ENCODE data around the gene FBXL17. TPM values are rescaled to one million over a fixed set of nuclear protein-coding genes. Genes with fewer than 3 reads are reported as not detected.

FBXL17 gene
- total and polyA plus RNA-seq, 2 of the 13 experiments (the other 11 are each of a cell fraction or from before 2014, with no cell fraction given) = 3.0 to 7.9 TPM

GRCh38 chr5:107957051-107957450 is 424.8 kb downstream of the FBXL17 start:
- in situ Hi-C loops (cut with HindIII; ENCODE audit: extremely low pct_ligation_motif_present, low pct_unique_long_range_greater_than_20kb) (no loop called here), intact Hi-C loops (cut with micrococcal nuclease; ENCODE audit: unreplicated experiment) (no loop called here)
- 85% methylated on average over 3 of the region's 3 CpGs for WGBS (ENCODE audit: low lambda C conversion rate)
- Histone ChIP-seq H4K20me1 (ENCODE audit: insufficient read depth, low read length) (no peaks in the 10 kb centered on the region), H3K4me2 (ENCODE audit: low read depth, low read length) (no peak overlapping the region), H3K4me3 (replicated peaks in 1 of 3; ENCODE audit: insufficient read depth in 1 of 3, low read depth in 2 of 3, low read length in 3 of 3) (no peak overlapping the region), H3K79me2 (ENCODE audit: insufficient read depth, low read length) (no peaks in the 10 kb centered on the region), H2AFZ (ENCODE audit: low read length) (no peak overlapping the region), H3K9me3 (ENCODE audit: low read length) (no peaks in the 10 kb centered on the region), H3K36me3 (replicated peaks in 1 of 2; ENCODE audit: control insufficient read depth in 1 of 2, insufficient read depth in 2 of 2, low read length in 2 of 2) (no peaks in the 10 kb centered on the region), H3K27me3 (ENCODE audit: control insufficient read depth in 1 of 2, insufficient read depth in 2 of 2, low read length in 2 of 2) (no peaks in the 10 kb centered on the region), H3K9ac (ENCODE audit: insufficient read depth, low read depth, low read length) (no peak overlapping the region), H3K27ac (ENCODE audit: extremely low read length, insufficient read depth, low read length) (no peak overlapping the region), H3K4me1 (ENCODE audit: insufficient read depth, low read length) (no peaks in the 10 kb centered on the region)
- ChIA-PET CTCF (ENCODE audit: low intra/inter-chr PET ratio, low total read pairs) (no interaction called here), POLR2A (no interaction called here)
- no peak for DNase-seq (ENCODE audit: low spot score)
- no peak for FAIRE-seq
- no TSS peak for BruUV-seq (replicated peaks)
- no peak for ATAC-seq
- no peak for TF ChIP-seq CENPBD1 (CRISPR knock-in tag; IDR thresholded peaks at IDR 0.05; ENCODE audit: borderline replicate concordance, low read depth)
- TF ChIP-seq TAF1 (CRISPR knock-in tag; IDR thresholded peaks at IDR 0.05) = no peak
- no peak for TF ChIP-seq IRF9 (CRISPR knock-in tag; IDR thresholded peaks at IDR 0.05; ENCODE audit: borderline replicate concordance)
- no peak for TF ChIP-seq PHF5A (CRISPR knock-in tag; IDR thresholded peaks at IDR 0.05; ENCODE audit: low read depth, unreplicated experiment)
- no peak for TF ChIP-seq ZNF33A (CRISPR knock-in tag; IDR thresholded peaks at IDR 0.05; ENCODE audit: borderline replicate concordance)
- no peak for TF ChIP-seq ZBTB49 (CRISPR knock-in tag; IDR thresholded peaks at IDR 0.05; ENCODE audit: borderline replicate concordance)
- no peak for TF ChIP-seq DRAP1 (CRISPR knock-in tag; IDR thresholded peaks at IDR 0.05)
- no peak for TF ChIP-seq IRF2 (CRISPR knock-in tag; IDR thresholded peaks at IDR 0.05)
- no peak for TF ChIP-seq ZNF318 (CRISPR knock-in tag; IDR thresholded peaks at IDR 0.05)
- TF ChIP-seq YEATS4 (CRISPR knock-in tag; IDR thresholded peaks at IDR 0.05; ENCODE audit: borderline replicate concordance) = no peak
- TF ChIP-seq FIP1L1 (IDR thresholded peaks at IDR 0.05; ENCODE audit: borderline replicate concordance, insufficient read depth, low read depth, low read length) = no peak
